HepG2 (cell line): Measurements from ENCODE around the gene ARMC10. TPM values are rescaled to one million over a fixed set of nuclear protein-coding genes. Genes with fewer than 3 reads are reported as not detected.

Experiments used
- CEBPB ChIP-seq: IDR thresholded peaks from 2 replicates; pipeline ENCODE4 v1.6.1; 2011; ENCODE audit warnings: low read depth, low read length, improper control_type of control experiment, borderline replicate concordance
- DRAP1 ChIP-seq: IDR thresholded peaks from 2 replicates; pipeline ENCODE4 v1.6.1; 2016; ENCODE audit warnings: missing genetic modification reagents, missing compliant biosample characterization
- FOXO1 ChIP-seq: sonication (generic); formaldehyde crosslinking; IDR thresholded peaks from 2 replicates; pipeline ENCODE4 v1.4.0; 2020; ENCODE audit warnings: missing genetic modification reagents
- MNT ChIP-seq: fragments of 450-650 bp; IDR thresholded peaks from 2 replicates; pipeline ENCODE4 v1.6.1; 2016
- NFIB ChIP-seq: sonication (generic); formaldehyde crosslinking; IDR thresholded peaks from 2 replicates; pipeline ENCODE4 v1.9.0; 2021; ENCODE audit warnings: missing genetic modification reagents, mild to moderate bottlenecking, borderline replicate concordance
- PRMT3 ChIP-seq: sonication (generic); formaldehyde crosslinking; IDR thresholded peaks from 2 replicates; pipeline ENCODE4 v1.8.1; 2022; ENCODE audit warnings: low read depth, mild to moderate bottlenecking, moderate library complexity, missing genetic modification reagents, borderline replicate concordance
- RNF219 ChIP-seq: sonication (generic); formaldehyde crosslinking; IDR thresholded peaks from 2 replicates; pipeline ENCODE4 v1.5.0; 2020; ENCODE audit warnings: mild to moderate bottlenecking, missing genetic modification reagents
- SCMH1 ChIP-seq: sonication (generic); formaldehyde crosslinking; IDR thresholded peaks from 2 replicates; pipeline ENCODE4 v1.9.0; 2021; ENCODE audit warnings: missing genetic modification reagents, mild to moderate bottlenecking, borderline replicate concordance
- SNAPC4 ChIP-seq: sonication (generic); formaldehyde crosslinking; IDR thresholded peaks from 2 replicates; pipeline ENCODE4 v1.4.0; 2020; ENCODE audit warnings: mild to moderate bottlenecking, missing genetic modification reagents
- SRY ChIP-seq: sonication (generic); formaldehyde crosslinking; IDR thresholded peaks from 2 replicates; pipeline ENCODE4 v1.8.0; 2022; ENCODE audit warnings: mild to moderate bottlenecking, missing genetic modification reagents
- ZBTB34 ChIP-seq: sonication (generic); formaldehyde crosslinking; IDR thresholded peaks from 2 replicates; pipeline ENCODE4 v1.8.0; 2022; ENCODE audit warnings: mild to moderate bottlenecking, missing genetic modification reagents
- ZFY ChIP-seq: sonication (generic); formaldehyde crosslinking; IDR thresholded peaks from 2 replicates; pipeline ENCODE4 v1.4.0; 2020; ENCODE audit warnings: missing genetic modification reagents
- ZNF281 ChIP-seq: sonication (generic); formaldehyde crosslinking; IDR thresholded peaks from 2 replicates; pipeline ENCODE4 v1.4.0; 2020; ENCODE audit warnings: missing genetic modification reagents, borderline replicate concordance
- polyA plus RNA-seq, 8 experiments: library from polyadenylated mRNA; depleted of rRNA in 3 of 8; stranded (reverse) in 7 of 8; unstranded in 1 of 8; fragments of >200 nt; fragmentation: Illumina TruSeq in 4 of 8; extraction: Trizol in 4 of 8; gene quantifications; 2 replicates each; pipeline versions ENCODE4 v1.2.1 to v1.2.3, GENCODE V29; 2011 to 2016; ENCODE audit warnings: low read depth in 4 of 8, missing spikeins in 1 of 8, mixed read lengths in 1 of 8; ENCODE audit not compliant: insufficient read depth in 1 of 8
- total RNA-seq, 5 experiments: library from RNA; depleted of rRNA; stranded (reverse); fragments of >200 nt; fragmentation: Illumina TruSeq; extraction: Trizol; gene quantifications; 2 replicates each; pipeline ENCODE4 v1.2.3, GENCODE V29; 2016; ENCODE audit warnings: low read depth in 1 of 5

ARMC10 gene
- total and polyA plus RNA-seq, 2 of the 13 experiments (the other 11 are each of a cell fraction or from before 2014, with no cell fraction given) = 11.3 to 23.7 TPM

- TF ChIP-seq DRAP1 = no peak
- TF ChIP-seq ZFY = peak; percentile 63; the same call in 1 of the 2 replicates
- TF ChIP-seq SRY (CRISPR knock-in tag) = no peak
- TF ChIP-seq MNT = no peak
- no peak for TF ChIP-seq SNAPC4 (CRISPR knock-in tag)
- TF ChIP-seq FOXO1 (CRISPR knock-in tag) = peak; percentile 65
- no peak for TF ChIP-seq PRMT3 (CRISPR knock-in tag)
- no peak for TF ChIP-seq RNF219
- TF ChIP-seq SCMH1 (CRISPR knock-in tag) = no peak
- TF ChIP-seq ZBTB34 (CRISPR knock-in tag) = no peak
- TF ChIP-seq ZNF281 (CRISPR knock-in tag) = peak; percentile 99
- no peak for TF ChIP-seq NFIB (CRISPR knock-in tag)
- no peak for TF ChIP-seq CEBPB
Observed at GRCh38 chr7:103106005-103106702, 31.2 kb downstream of the ARMC10 start (continued).
